ENCODE measurements around the gene TNNI3K.

TNNI3K gene

GRCh38 chr1:74334147-74334546 is 99.0 kb downstream of the TNNI3K start:
- H3K27me3 ChIP-seq (ENCODE audit: insufficient read depth, poor library complexity, severe bottlenecking), result no peaks in the 10 kb centered on the region
- TF ChIP-seq REST (IDR thresholded peaks at IDR 0.05; ENCODE audit: insufficient replicate concordance, low read depth), result no peak
- no peak for TF ChIP-seq GABPA (IDR thresholded peaks at IDR 0.05; ENCODE audit: low read depth)
- no peak for TF ChIP-seq CTCF (IDR thresholded peaks at IDR 0.05; ENCODE audit: insufficient read depth, low read length)
- TF ChIP-seq POLR2AphosphoS5 (IDR thresholded peaks at IDR 0.05; ENCODE audit: low read depth), result no peak
- no peak for TF ChIP-seq SPI1 (IDR thresholded peaks at IDR 0.05; ENCODE audit: borderline replicate concordance, low read depth)
- no peak overlapping the region for H3K27ac ChIP-seq (replicated peaks)
- no peak overlapping the region for H3K4me3 ChIP-seq (replicated peaks; ENCODE audit: insufficient read depth, low read length)
- DNase-seq (ENCODE audit: low read depth in 1 of 2, low spot score in 1 of 2), result no peak

GRCh38 chr1:74340656-74341055 is 105.5 kb downstream of the TNNI3K start:
- no peak overlapping the region for H3K27ac ChIP-seq (replicated peaks)
- no peak overlapping the region for H3K4me3 ChIP-seq (replicated peaks; ENCODE audit: insufficient read depth, low read length)
- no peaks in the 10 kb centered on the region for H3K27me3 ChIP-seq (ENCODE audit: insufficient read depth, poor library complexity, severe bottlenecking)
- DNase-seq (ENCODE audit: low read depth in 1 of 2, low spot score in 1 of 2), result no peak
- TF ChIP-seq POLR2AphosphoS5 (IDR thresholded peaks at IDR 0.05; ENCODE audit: low read depth), result no peak
- no peak for TF ChIP-seq GABPA (IDR thresholded peaks at IDR 0.05; ENCODE audit: low read depth)
- no peak for TF ChIP-seq SPI1 (IDR thresholded peaks at IDR 0.05; ENCODE audit: borderline replicate concordance, low read depth)
- no peak for TF ChIP-seq REST (IDR thresholded peaks at IDR 0.05; ENCODE audit: insufficient replicate concordance, low read depth)
- TF ChIP-seq CTCF (IDR thresholded peaks at IDR 0.05; ENCODE audit: insufficient read depth, low read length), result no peak

- DNase-seq (ENCODE audit: low read depth in 1 of 2, low spot score in 1 of 2), result no peak
- Histone ChIP-seq H3K4me3 (replicated peaks; ENCODE audit: insufficient read depth, low read length) (no peak overlapping the region), H3K27me3 (ENCODE audit: insufficient read depth, poor library complexity, severe bottlenecking) (no peaks in the 10 kb centered on the region), H3K27ac (replicated peaks) (no peak overlapping the region)
- no peak for TF ChIP-seq SPI1 (IDR thresholded peaks at IDR 0.05; ENCODE audit: borderline replicate concordance, low read depth)
- TF ChIP-seq POLR2AphosphoS5 (IDR thresholded peaks at IDR 0.05; ENCODE audit: low read depth), result no peak
Measured at GRCh38 chr1:74341702-74342339, 106.6 kb downstream of the TNNI3K start.

- Histone ChIP-seq H3K27ac (replicated peaks) (no peak overlapping the region), H3K27me3 (ENCODE audit: insufficient read depth, poor library complexity, severe bottlenecking) (no peaks in the 10 kb centered on the region), H3K4me3 (replicated peaks; ENCODE audit: insufficient read depth, low read length) (no peak overlapping the region)
- TF ChIP-seq REST (IDR thresholded peaks at IDR 0.05; ENCODE audit: insufficient replicate concordance, low read depth) (no peak), POLR2AphosphoS5 (IDR thresholded peaks at IDR 0.05; ENCODE audit: low read depth) (no peak), CTCF (IDR thresholded peaks at IDR 0.05; ENCODE audit: insufficient read depth, low read length) (no peak), SPI1 (IDR thresholded peaks at IDR 0.05; ENCODE audit: borderline replicate concordance, low read depth) (no peak), GABPA (IDR thresholded peaks at IDR 0.05; ENCODE audit: low read depth) (no peak)
- DNase-seq (ENCODE audit: low read depth in 1 of 2, low spot score in 1 of 2), result no peak
Measured at GRCh38 chr1:74343216-74343615, 108.0 kb downstream of the TNNI3K start.

All from HL-60 (cell line).